Breast epithelium (tissue), 3 donors: ENCODE measurements around the gene ARCN1.

Experiments used
- CTCF ChIP-seq, 3 donors: fragments of 450-650 bp; IDR thresholded peaks; one replicate each; pipeline ENCODE4 v1.5.1; 2016 to 2017; ENCODE audit warnings: antibody characterized with exemption in 3 of 3, mild to moderate bottlenecking in 3 of 3, moderate library complexity in 3 of 3
- POLR2A ChIP-seq: fragments of 450-650 bp; IDR thresholded peaks from one replicate; pipeline ENCODE4 v1.6.1; 2016; ENCODE audit warnings: antibody characterized with exemption, mild to moderate bottlenecking, moderate library complexity
- POLR2AphosphoS5 ChIP-seq, 3 donors: sonication (generic); formaldehyde crosslinking; IDR thresholded peaks; one replicate each; pipeline ENCODE4 v1.6.1; 2017; ENCODE audit warnings: antibody characterized with exemption in 3 of 3

- TF ChIP-seq CTCF (IDR thresholded peaks at IDR 0.05): no peak
- TF ChIP-seq POLR2A: no peak
- no peak for TF ChIP-seq POLR2AphosphoS5 (IDR thresholded peaks at IDR 0.05)
Observed at GRCh38 chr11:118621784-118622375, 49.7 kb downstream of the ARCN1 start.
